Measurements from ENCODE around the gene KCTD2.

DNA sequence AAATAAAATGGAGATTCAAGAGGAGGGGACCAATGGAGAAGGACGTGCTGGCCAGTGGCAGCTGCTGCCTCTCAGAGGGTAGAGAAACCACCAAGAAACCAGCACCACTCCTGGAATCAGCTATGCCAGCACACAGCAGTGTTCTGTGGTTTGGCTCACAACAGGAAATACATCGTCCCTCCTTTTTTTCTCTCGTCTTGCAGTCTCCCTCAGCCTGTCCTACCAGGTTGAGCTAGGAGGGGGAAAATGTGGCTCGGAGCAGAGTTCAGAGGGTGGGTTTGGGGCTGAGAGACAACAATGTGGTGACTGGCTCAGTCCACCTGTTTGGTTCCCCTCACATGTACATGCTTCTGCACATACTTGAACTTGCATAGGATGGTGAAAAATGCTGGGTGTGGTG is 20.8 kb downstream of the KCTD2 start:
- TF ChIP-seq REST (IDR thresholded peaks at IDR 0.05; ENCODE audit: insufficient read depth in 1 of 2, low read depth in 2 of 2, low read length in 2 of 2): no peak
- TF ChIP-seq POLR2AphosphoS5 (IDR thresholded peaks at IDR 0.05; ENCODE audit: low read depth, low read length): no peak
- TF ChIP-seq TAF1 (IDR thresholded peaks at IDR 0.05; ENCODE audit: borderline replicate concordance, insufficient read depth, low read length): no peak
